ENCODE measurements around the gene XXYLT1. TPM values are rescaled to one million over a fixed set of nuclear protein-coding genes. Genes with fewer than 3 reads are reported as not detected.
A peak's percentile ranks its signal among the peaks of the same experiment; 100 is the strongest.

Gene XXYLT1
- total and polyA plus RNA-seq, 2 donors from 2014 or later: 5.7 to 10.7 TPM

GRCh38 chr3:195159117-195159813, 111.7 kb downstream of the XXYLT1 start:
- H3K9me3 ChIP-seq (ENCODE audit: control insufficient read depth in 2 of 3, insufficient read depth in 1 of 3, low read length in 3 of 3): no peaks in the 10 kb centered on the region
- no peaks in the 10 kb centered on the region for H3K27me3 ChIP-seq (ENCODE audit: control insufficient read depth, insufficient read depth, low read length)
- intact Hi-C loops (cut with DNase I): no loop called here
- H3K9ac ChIP-seq (ENCODE audit: low read length in 3 of 3): no peak overlapping the region
- H3K36me3 ChIP-seq (ENCODE audit: control insufficient read depth in 2 of 3, insufficient read depth in 3 of 3, low read length in 3 of 3): no peaks in the 10 kb centered on the region
- DNase-seq: no peak
- peaks cover 5 to 19% (median 11%) of the 10 kb centered on the region in 3 donors for H3K4me1 ChIP-seq (ENCODE audit: control insufficient read depth in 2 of 3, insufficient read depth in 2 of 3, low read depth in 1 of 3, low read length in 3 of 3)
- no peak for TF ChIP-seq CTCF (IDR thresholded peaks at IDR 0.05; ENCODE audit: borderline replicate concordance, extremely low read depth, insufficient read depth)
- H3K27ac ChIP-seq (ENCODE audit: low read depth in 2 of 2, low read length in 2 of 2): no peak overlapping the region
- FAIRE-seq: no peak
- H3K4me3 ChIP-seq (ENCODE audit: low read length in 3 of 3): no peak overlapping the region

DNA sequence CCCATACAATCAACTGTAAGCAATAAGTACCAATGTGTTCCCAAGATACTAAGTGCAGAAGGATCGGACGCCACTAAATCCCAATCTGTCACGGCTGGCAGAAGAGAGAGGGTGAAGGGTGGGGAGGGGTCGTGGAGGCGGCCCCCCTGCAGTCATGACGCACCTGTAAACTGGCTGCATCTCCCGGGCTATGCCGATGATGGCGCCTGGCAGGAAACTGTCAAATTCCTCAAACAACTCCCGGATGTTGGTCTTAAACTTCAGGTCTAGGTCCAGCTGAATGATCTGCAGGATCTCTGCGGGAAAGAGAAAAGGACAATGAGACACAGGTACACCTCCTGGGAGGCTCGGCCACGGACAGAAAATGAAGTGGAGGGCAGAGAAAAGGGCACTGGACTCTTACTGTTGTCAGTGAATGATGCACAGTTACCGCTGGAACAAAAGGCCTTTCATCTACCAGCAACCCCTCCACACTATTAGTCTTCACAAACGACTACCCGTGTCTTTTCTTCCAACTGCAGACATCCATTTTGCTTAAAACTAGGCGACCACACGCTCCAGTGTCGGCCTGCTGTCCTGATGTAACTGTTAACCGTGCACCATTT, 114.6 kb downstream of the XXYLT1 start:
- DNase-seq (peak in 1 of 5 donors; percentile 46), FAIRE-seq (no peak)
- no peak overlapping the region for H3K9ac ChIP-seq (ENCODE audit: low read length in 3 of 3)
- intact Hi-C loops (cut with DNase I): no loop called here
- H3K27ac ChIP-seq (ENCODE audit: low read depth in 2 of 2, low read length in 2 of 2): no peak overlapping the region
- no peak for TF ChIP-seq CTCF (IDR thresholded peaks at IDR 0.05; ENCODE audit: borderline replicate concordance, extremely low read depth, insufficient read depth)
- H3K27me3 ChIP-seq (ENCODE audit: control insufficient read depth, insufficient read depth, low read length): no peaks in the 10 kb centered on the region
- no peaks in the 10 kb centered on the region for H3K36me3 ChIP-seq (ENCODE audit: control insufficient read depth in 2 of 3, insufficient read depth in 3 of 3, low read length in 3 of 3)
- no peaks in the 10 kb centered on the region for H3K9me3 ChIP-seq (ENCODE audit: control insufficient read depth in 2 of 3, insufficient read depth in 1 of 3, low read length in 3 of 3)
- no peak overlapping the region for H3K4me3 ChIP-seq (ENCODE audit: low read length in 3 of 3)
- H3K4me1 ChIP-seq (ENCODE audit: control insufficient read depth in 2 of 3, insufficient read depth in 2 of 3, low read depth in 1 of 3, low read length in 3 of 3): peaks cover 8 to 26% (median 9%) of the 10 kb centered on the region in 3 donors

DNA sequence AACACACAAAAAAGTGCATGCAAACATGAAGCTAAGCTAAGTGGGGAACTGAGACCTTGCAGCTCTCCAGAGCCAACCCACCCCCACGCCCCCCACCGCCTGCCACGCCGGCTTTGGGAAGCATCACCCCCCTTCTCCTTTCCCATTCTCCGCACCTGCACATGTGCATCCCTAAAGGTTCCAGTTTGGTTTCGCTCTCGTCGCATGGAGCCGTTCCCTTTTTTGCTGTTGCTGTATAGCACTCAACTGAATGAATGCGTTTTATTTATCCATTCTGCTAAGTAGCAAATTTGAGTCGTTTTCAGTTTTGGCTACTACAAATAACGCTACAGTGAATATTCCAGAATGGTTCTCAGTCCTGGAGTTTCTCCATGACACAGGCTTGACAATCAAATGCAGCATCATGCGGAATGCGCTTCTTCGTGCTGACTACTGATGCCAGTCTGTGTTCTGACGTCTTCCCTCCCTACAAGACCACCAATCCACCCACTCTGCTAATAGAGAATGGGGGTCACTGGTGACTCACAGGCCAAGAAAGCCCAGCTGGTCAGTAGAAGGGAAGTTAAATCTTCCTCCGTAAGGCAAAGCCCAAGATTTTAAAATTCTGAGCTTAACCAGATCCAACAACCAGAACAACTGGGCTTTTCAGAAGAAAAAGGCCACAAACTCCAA, 115.3 kb downstream of the XXYLT1 start:
- Histone ChIP-seq H3K27me3 (ENCODE audit: control insufficient read depth, insufficient read depth, low read length) (no peaks in the 10 kb centered on the region), H3K9me3 (ENCODE audit: control insufficient read depth in 2 of 3, insufficient read depth in 1 of 3, low read length in 3 of 3) (no peaks in the 10 kb centered on the region), H3K36me3 (ENCODE audit: control insufficient read depth in 2 of 3, insufficient read depth in 3 of 3, low read length in 3 of 3) (no peaks in the 10 kb centered on the region), H3K27ac (ENCODE audit: low read depth in 2 of 2, low read length in 2 of 2) (no peak overlapping the region), H3K9ac (ENCODE audit: low read length in 3 of 3) (no peak overlapping the region), H3K4me1 (ENCODE audit: control insufficient read depth in 2 of 3, insufficient read depth in 2 of 3, low read depth in 1 of 3, low read length in 3 of 3) (peaks cover 8 to 28% (median 9%) of the 10 kb centered on the region in 3 donors), H3K4me3 (ENCODE audit: low read length in 3 of 3) (no peak overlapping the region)
- FAIRE-seq: no peak
- intact Hi-C loops (cut with DNase I): no loop called here
- DNase-seq: peak in 1 of 5 donors; percentile 49
- no peak for TF ChIP-seq CTCF (IDR thresholded peaks at IDR 0.05; ENCODE audit: borderline replicate concordance, extremely low read depth, insufficient read depth)
